ENCODE results near the gene MCRIP1. TPM values are rescaled to one million over a fixed set of nuclear protein-coding genes. Genes with fewer than 3 reads are reported as not detected.
A peak's percentile ranks its signal among the peaks of the same experiment; 100 is the strongest.

Gene MCRIP1
- total and polyA plus RNA-seq, 2 of the 13 experiments (the other 11 are each of a cell fraction or from before 2014, with no cell fraction given) = 79.7 to 84.9 TPM

- TF ChIP-seq NFAT5 (CRISPR knock-in tag; IDR thresholded peaks at IDR 0.05) = no peak
- TF ChIP-seq PTBP1 (IDR thresholded peaks at IDR 0.05; ENCODE audit: low read depth, low read length, poor library complexity, severe bottlenecking) = no peak
- no peak for TF ChIP-seq ZNF761 (CRISPR knock-in tag; conservative IDR thresholded peaks at IDR 0.05)
- TF ChIP-seq RFX3 (CRISPR knock-in tag; IDR thresholded peaks at IDR 0.05) = no peak
- TF ChIP-seq FOXA1 (IDR thresholded peaks at IDR 0.05) = no peak
- TF ChIP-seq FOXA1 (CRISPR knock-in tag; IDR thresholded peaks at IDR 0.05) = no peak
- TF ChIP-seq LRRFIP1 (CRISPR knock-in tag; conservative IDR thresholded peaks at IDR 0.05) = no peak
- TF ChIP-seq ZFP82 (CRISPR knock-in tag; IDR thresholded peaks at IDR 0.05; ENCODE audit: borderline replicate concordance) = peak; percentile 68; the same call in 1 of the 2 replicates
- no peak for TF ChIP-seq KDM6A (CRISPR knock-in tag; IDR thresholded peaks at IDR 0.05; ENCODE audit: low read depth)
- no peak for TF ChIP-seq ZSCAN9 (CRISPR knock-in tag; IDR thresholded peaks at IDR 0.05; ENCODE audit: borderline replicate concordance)
- TF ChIP-seq RXRA (CRISPR knock-in tag; IDR thresholded peaks at IDR 0.05) = no peak
- TF ChIP-seq ZSCAN22 (CRISPR knock-in tag; IDR thresholded peaks at IDR 0.05) = no peak
- TF ChIP-seq SMYD3 (CRISPR knock-in tag; IDR thresholded peaks at IDR 0.05) = no peak
- TF ChIP-seq NFKB2 (CRISPR knock-in tag; IDR thresholded peaks at IDR 0.05; ENCODE audit: borderline replicate concordance) = no peak
- no peak for TF ChIP-seq WIZ (CRISPR knock-in tag; IDR thresholded peaks at IDR 0.05)
- no peak for TF ChIP-seq ZNF138 (CRISPR knock-in tag; IDR thresholded peaks at IDR 0.05; ENCODE audit: low read depth)
- TF ChIP-seq ARNTL (CRISPR knock-in tag; IDR thresholded peaks at IDR 0.05) = no peak
- no peak for TF ChIP-seq NFIC (IDR thresholded peaks at IDR 0.05; ENCODE audit: low read length)
- no peak for TF ChIP-seq FUBP1 (CRISPR knock-in tag; IDR thresholded peaks at IDR 0.05; ENCODE audit: borderline replicate concordance)
- TF ChIP-seq NAIF1 (CRISPR knock-in tag; IDR thresholded peaks at IDR 0.05; ENCODE audit: borderline replicate concordance) = no peak
- TF ChIP-seq SUZ12 (IDR thresholded peaks at IDR 0.05; ENCODE audit: low read depth, low read length) = no peak
- TF ChIP-seq ZNF207 (IDR thresholded peaks at IDR 0.05; ENCODE audit: borderline replicate concordance) = no peak
- TF ChIP-seq SMAD1 (CRISPR knock-in tag; IDR thresholded peaks at IDR 0.05; ENCODE audit: borderline replicate concordance, low read depth) = no peak; the same call in 1 of the 2 replicates
These were observed 1.0 kb downstream of the MCRIP1 start (continued) for GRCh38 chr17:81831957-81832607.
